ENCODE measurements around the gene THSD4. TPM values are rescaled to one million over a fixed set of nuclear protein-coding genes. Genes with fewer than 3 reads are reported as not detected.

The THSD4 gene
- total RNA-seq, 1 donor from 2014 or later, result 1.4 TPM

GRCh38 chr15:71712182-71712581 is 596.9 kb downstream of the THSD4 start:
- Mint-ChIP-seq H3K36me3 (ENCODE audit: low read depth) (no peaks in the 10 kb centered on the region), H3K9me3 (no peaks in the 10 kb centered on the region), H3K4me3 (no peak overlapping the region), H3K4me1 (peaks cover 10% of the 10 kb centered on the region), H3K27me3 (ENCODE audit: low read depth) (no peaks in the 10 kb centered on the region), H3K27ac (ENCODE audit: unreplicated experiment) (no peak overlapping the region)
- no peak for DNase-seq (ENCODE audit: low read depth, low spot score)
- no peak for TF ChIP-seq CTCF (conservative IDR thresholded peaks at IDR 0.05)

GRCh38 chr15:71713191-71713809 is 598.0 kb downstream of the THSD4 start:
- H3K4me1 Mint-ChIP-seq, result peaks cover 10% of the 10 kb centered on the region
- H3K36me3 Mint-ChIP-seq (ENCODE audit: low read depth), result no peaks in the 10 kb centered on the region
- DNase-seq (ENCODE audit: low read depth, low spot score), result no peak
- no peak overlapping the region for H3K4me3 Mint-ChIP-seq
- H3K9me3 Mint-ChIP-seq, result no peaks in the 10 kb centered on the region
- no peak for TF ChIP-seq CTCF (conservative IDR thresholded peaks at IDR 0.05)
- H3K27me3 Mint-ChIP-seq (ENCODE audit: low read depth), result no peaks in the 10 kb centered on the region
- no peak overlapping the region for H3K27ac Mint-ChIP-seq (ENCODE audit: unreplicated experiment)

GRCh38 chr15:71715914-71716313 is 600.6 kb downstream of the THSD4 start:
- peaks cover 10% of the 10 kb centered on the region for H3K4me1 Mint-ChIP-seq
- DNase-seq (ENCODE audit: low read depth, low spot score), result no peak

GRCh38 chr15:71716990-71717389 is 601.7 kb downstream of the THSD4 start:
- no peak overlapping the region for H3K27ac Mint-ChIP-seq (ENCODE audit: unreplicated experiment)
- no peaks in the 10 kb centered on the region for H3K9me3 Mint-ChIP-seq
- no peak for DNase-seq (ENCODE audit: low read depth, low spot score)
- no peaks in the 10 kb centered on the region for H3K36me3 Mint-ChIP-seq (ENCODE audit: low read depth)
- no peaks in the 10 kb centered on the region for H3K27me3 Mint-ChIP-seq (ENCODE audit: low read depth)
- H3K4me1 Mint-ChIP-seq, result peaks cover 10% of the 10 kb centered on the region
- no peak overlapping the region for H3K4me3 Mint-ChIP-seq
- no peak for TF ChIP-seq CTCF (conservative IDR thresholded peaks at IDR 0.05)

More at GRCh38 chr15:71715914-71716313, 600.6 kb downstream of the THSD4 start:
- TF ChIP-seq CTCF (conservative IDR thresholded peaks at IDR 0.05), result no peak
- H3K27ac Mint-ChIP-seq (ENCODE audit: unreplicated experiment), result no peak overlapping the region
- H3K4me3 Mint-ChIP-seq, result no peak overlapping the region
- H3K9me3 Mint-ChIP-seq, result no peaks in the 10 kb centered on the region
- H3K36me3 Mint-ChIP-seq (ENCODE audit: low read depth), result no peaks in the 10 kb centered on the region
- no peaks in the 10 kb centered on the region for H3K27me3 Mint-ChIP-seq (ENCODE audit: low read depth)

GRCh38 chr15:71718116-71718910 is 603.0 kb downstream of the THSD4 start:
- DNase-seq (ENCODE audit: low read depth, low spot score), result no peak
- no peaks in the 10 kb centered on the region for H3K36me3 Mint-ChIP-seq (ENCODE audit: low read depth)
- H3K9me3 Mint-ChIP-seq, result no peaks in the 10 kb centered on the region
- peaks cover 5% of the 10 kb centered on the region for H3K4me1 Mint-ChIP-seq
- TF ChIP-seq CTCF (conservative IDR thresholded peaks at IDR 0.05), result no peak
- H3K27ac Mint-ChIP-seq (ENCODE audit: unreplicated experiment), result no peak overlapping the region
- no peak overlapping the region for H3K4me3 Mint-ChIP-seq
- H3K27me3 Mint-ChIP-seq (ENCODE audit: low read depth), result no peaks in the 10 kb centered on the region
